ENCODE measurements around the gene HS1BP3.

Gene HS1BP3

GRCh38 chr2:20589975-20590703, 60.8 kb downstream of the HS1BP3 start:
- no peaks in the 10 kb centered on the region for H3K36me3 ChIP-seq (ENCODE audit: control insufficient read depth, low read length)
- peaks cover 10% of the 10 kb centered on the region; the same call in 1 of the 2 replicates for H4K20me1 ChIP-seq (ENCODE audit: control insufficient read depth, insufficient read depth, low read depth, low read length)
- H3K79me2 ChIP-seq (ENCODE audit: control insufficient read depth, low read length): no peaks in the 10 kb centered on the region
- no peaks in the 10 kb centered on the region for H3F3A ChIP-seq (ENCODE audit: control insufficient read depth, insufficient read depth)
- H3K4me2 ChIP-seq (ENCODE audit: low read length): no peak overlapping the region
- TF ChIP-seq EZH2phosphoT487 (IDR thresholded peaks at IDR 0.05; ENCODE audit: borderline replicate concordance, low read length): no peak
- TF ChIP-seq CTCF (IDR thresholded peaks at IDR 0.05; ENCODE audit: low read depth, low read length, poor library complexity, severe bottlenecking): no peak
- H3K9me2 ChIP-seq (replicated peaks; ENCODE audit: control insufficient read depth, low read length): no peaks in the 10 kb centered on the region
- no peak overlapping the region for H3K4me3 ChIP-seq (ENCODE audit: low read length)
- peaks cover 13% of the 10 kb centered on the region for H3K4me1 ChIP-seq (ENCODE audit: control insufficient read depth, low read length)
- H3K27me3 ChIP-seq (ENCODE audit: control insufficient read depth, low read length): peaks cover 43% of the 10 kb centered on the region
- H3K9me3 ChIP-seq (ENCODE audit: control insufficient read depth, insufficient read depth, low read length): no peaks in the 10 kb centered on the region
- H3K27ac ChIP-seq (ENCODE audit: low read depth, low read length): no peak overlapping the region

GRCh38 chr2:20588918-20589871, 61.7 kb downstream of the HS1BP3 start:
- Histone ChIP-seq H3F3A (ENCODE audit: control insufficient read depth, insufficient read depth) (no peaks in the 10 kb centered on the region), H3K9me2 (replicated peaks; ENCODE audit: control insufficient read depth, low read length) (no peaks in the 10 kb centered on the region), H3K4me3 (ENCODE audit: low read length) (no peak overlapping the region), H3K4me1 (ENCODE audit: control insufficient read depth, low read length) (peaks cover 4% of the 10 kb centered on the region), H3K36me3 (ENCODE audit: control insufficient read depth, low read length) (no peaks in the 10 kb centered on the region), H3K79me2 (ENCODE audit: control insufficient read depth, low read length) (no peaks in the 10 kb centered on the region), H4K20me1 (ENCODE audit: control insufficient read depth, insufficient read depth, low read depth, low read length) (0 out of 2 replicates have a peak, but pooled peaks cover under 1% of the 10 kb centered on the region), H3K9me3 (ENCODE audit: control insufficient read depth, insufficient read depth, low read length) (no peaks in the 10 kb centered on the region), H3K27me3 (ENCODE audit: control insufficient read depth, low read length) (peaks cover 45% of the 10 kb centered on the region), H3K4me2 (ENCODE audit: low read length) (no peak overlapping the region), H3K27ac (ENCODE audit: low read depth, low read length) (no peak overlapping the region)
- TF ChIP-seq EZH2phosphoT487 (IDR thresholded peaks at IDR 0.05; ENCODE audit: borderline replicate concordance, low read length) (no peak), CTCF (IDR thresholded peaks at IDR 0.05; ENCODE audit: low read depth, low read length, poor library complexity, severe bottlenecking) (no peak)

GRCh38 chr2:20585710-20586594, 64.9 kb downstream of the HS1BP3 start:
- TF ChIP-seq EZH2phosphoT487 (IDR thresholded peaks at IDR 0.05; ENCODE audit: borderline replicate concordance, low read length): no peak
- no peak for TF ChIP-seq CTCF (IDR thresholded peaks at IDR 0.05; ENCODE audit: low read depth, low read length, poor library complexity, severe bottlenecking)
- Histone ChIP-seq H3F3A (ENCODE audit: control insufficient read depth, insufficient read depth) (no peaks in the 10 kb centered on the region), H3K36me3 (ENCODE audit: control insufficient read depth, low read length) (no peaks in the 10 kb centered on the region), H3K4me1 (ENCODE audit: control insufficient read depth, low read length) (no peaks in the 10 kb centered on the region), H3K27me3 (ENCODE audit: control insufficient read depth, low read length) (peaks cover 33% of the 10 kb centered on the region), H3K9me2 (replicated peaks; ENCODE audit: control insufficient read depth, low read length) (no peaks in the 10 kb centered on the region), H3K27ac (ENCODE audit: low read depth, low read length) (no peak overlapping the region), H3K4me2 (ENCODE audit: low read length) (no peak overlapping the region), H4K20me1 (ENCODE audit: control insufficient read depth, insufficient read depth, low read depth, low read length) (0 out of 2 replicates have a peak, but pooled peaks cover 5% of the 10 kb centered on the region), H3K4me3 (ENCODE audit: low read length) (no peak overlapping the region), H3K9me3 (ENCODE audit: control insufficient read depth, insufficient read depth, low read length) (no peaks in the 10 kb centered on the region), H3K79me2 (ENCODE audit: control insufficient read depth, low read length) (no peaks in the 10 kb centered on the region)

Measured in DOHH2 (cell line).